HG03175 (cell line): ENCODE data around the gene SNW1.
"Not testable (repeated sequence)": the region's sequence is repeated elsewhere in the genome, so short reads cannot be mapped to it uniquely, and the experiment has no call there.

Experiments used
- ATAC-seq: cut with Tn5 transposase; IDR thresholded peaks from one replicate; pipeline ENCODE4 v1.9.1; 2021; ENCODE audit warnings: mild to moderate bottlenecking, moderate library complexity; ENCODE audit not compliant: unreplicated experiment

The SNW1 gene

GRCh38 chr14:77760381-77761204 lies at the start of gene SNW1:
SNW1 (minus strand) TSS chr14:77761156; CDS start chr14:77761127, 29 bp downstream.
- ATAC-seq: peak; percentile 87

DNA sequence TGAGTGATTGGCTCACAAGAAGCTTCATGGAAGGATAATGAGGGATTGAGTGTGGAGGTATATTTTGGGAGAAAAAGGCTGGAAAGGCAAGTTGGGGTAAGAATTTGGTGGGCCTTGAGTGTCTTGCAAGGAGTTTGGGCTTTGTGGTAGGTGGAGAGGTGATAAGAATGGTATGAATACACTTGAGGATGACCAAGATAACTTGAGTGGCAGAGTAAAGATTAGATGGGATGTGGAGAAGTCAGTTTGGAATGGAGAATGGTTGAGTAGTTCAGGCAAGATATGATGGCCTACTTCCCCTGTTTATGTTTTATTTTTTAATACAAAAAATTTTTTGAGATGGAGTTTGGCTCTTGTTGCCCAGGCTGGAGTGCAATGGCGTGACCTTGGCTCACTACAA lies 48.1 kb upstream of the SNW1 start:
- no peak for ATAC-seq

GRCh38 chr14:77808250-77808649 lies 47.3 kb upstream of the SNW1 start:
- ATAC-seq: no peak

- ATAC-seq: no peak
These were observed 44.8 kb upstream of the SNW1 start for GRCh38 chr14:77805706-77806105.

DNA sequence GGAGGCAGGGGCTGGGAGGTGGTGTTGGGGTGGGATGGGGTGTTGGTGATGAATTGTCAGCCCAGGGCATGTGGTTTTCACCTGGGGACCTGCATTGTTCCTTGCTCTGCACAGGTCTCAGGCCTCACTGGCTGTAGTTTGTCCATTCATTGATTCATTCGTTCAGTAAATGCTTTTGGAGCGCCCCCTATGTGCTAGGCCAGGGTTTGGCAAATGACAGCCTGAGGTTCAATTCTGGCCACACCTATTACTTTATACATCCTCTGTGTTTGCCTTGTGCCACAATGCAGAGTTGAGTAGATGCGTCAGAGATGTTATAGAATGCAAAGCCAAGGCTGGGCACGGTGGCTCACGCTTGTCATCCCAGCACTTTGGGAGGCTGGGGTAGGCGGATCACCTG lies 43.6 kb upstream of the SNW1 start:
- no peak for ATAC-seq

DNA sequence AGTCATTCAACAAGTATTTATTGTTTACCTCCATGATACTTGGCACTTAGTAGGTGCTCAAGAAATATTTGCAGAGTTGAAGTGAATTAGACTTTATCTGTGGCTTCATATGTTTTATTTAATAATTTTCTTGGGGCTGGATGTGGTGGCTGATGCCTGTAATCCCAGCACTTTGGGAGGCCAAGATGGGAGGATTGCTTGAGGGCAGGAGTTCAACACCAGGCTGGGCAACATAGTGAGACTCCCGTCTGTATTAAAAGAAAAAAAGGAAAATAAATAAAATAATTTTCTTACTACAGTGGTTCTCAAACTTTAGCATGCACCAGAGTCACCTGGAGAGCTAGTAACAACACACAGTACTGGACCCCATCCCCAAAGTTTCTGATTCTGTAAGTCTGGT lies 39.9 kb upstream of the SNW1 start:
- no peak for ATAC-seq

DNA sequence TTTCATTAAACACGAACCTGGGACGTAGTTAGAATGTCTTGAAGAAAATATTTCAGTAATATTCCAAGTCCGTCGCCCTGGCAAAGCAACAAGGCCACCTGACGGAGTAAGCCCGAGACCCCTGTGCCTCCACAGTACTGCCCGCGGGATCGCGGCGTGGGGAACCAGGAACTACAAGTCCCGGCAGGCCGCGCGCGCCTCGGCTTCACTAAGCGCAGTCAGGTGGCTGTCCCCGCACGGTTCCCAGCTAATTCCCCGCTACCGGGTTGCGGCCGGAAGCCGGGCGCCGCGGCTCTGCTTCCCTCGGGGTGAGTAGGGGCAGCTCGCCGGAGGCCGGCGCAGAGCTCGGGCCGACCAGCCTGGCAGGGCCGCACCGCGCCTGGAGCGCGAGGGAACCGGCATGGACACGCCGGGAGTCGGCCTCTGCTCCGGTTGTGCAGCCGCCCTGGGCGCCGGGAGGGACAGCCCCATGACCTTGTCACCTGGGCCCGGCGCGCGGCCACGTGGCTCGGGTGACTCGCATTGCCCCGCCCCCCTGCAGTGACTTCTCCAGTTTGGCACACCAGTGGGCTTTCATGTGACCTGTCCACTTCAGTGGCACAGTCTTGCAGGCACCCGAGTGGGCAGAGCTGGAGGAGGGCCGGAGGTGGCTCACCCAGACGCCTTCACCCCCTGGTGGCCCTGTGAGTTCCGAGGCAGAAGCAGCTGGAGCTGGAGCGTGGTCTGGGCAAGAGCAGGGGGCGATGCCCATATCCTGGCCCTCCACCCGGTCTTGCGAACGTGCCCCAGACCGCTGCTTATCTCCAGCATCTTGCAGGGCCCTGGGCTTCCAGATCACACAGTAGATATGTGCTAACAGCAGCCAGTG lies 39.1 kb upstream of the SNW1 start, which contains the start of gene ADCK1:
TSS of gene ADCK1 (plus strand) at position 247 of the 868 bp plus-strand sequence. CDS start 18,870 bp downstream, outside the sequence.
- peak; percentile 95 for ATAC-seq

DNA sequence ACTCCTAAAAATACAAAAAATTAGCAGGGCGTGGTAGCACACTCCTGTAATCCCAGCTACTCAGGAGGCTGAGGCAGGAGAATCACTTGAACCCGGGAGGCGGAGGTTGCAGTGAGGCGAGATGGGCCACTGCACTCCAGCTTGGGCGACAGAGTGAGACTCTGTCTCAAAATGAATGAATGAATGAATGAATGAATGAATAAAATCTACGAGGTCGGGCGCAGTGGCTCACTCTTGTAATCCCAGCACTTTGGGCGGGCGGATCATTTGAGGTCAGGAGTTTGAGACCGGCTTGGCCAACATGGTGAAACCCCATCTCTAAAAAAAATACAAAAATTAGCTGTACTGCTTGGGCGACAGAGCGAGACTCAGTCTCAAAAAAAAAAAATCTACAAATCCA lies 38.5 kb upstream of the SNW1 start:
- ATAC-seq: peak; percentile 1

DNA sequence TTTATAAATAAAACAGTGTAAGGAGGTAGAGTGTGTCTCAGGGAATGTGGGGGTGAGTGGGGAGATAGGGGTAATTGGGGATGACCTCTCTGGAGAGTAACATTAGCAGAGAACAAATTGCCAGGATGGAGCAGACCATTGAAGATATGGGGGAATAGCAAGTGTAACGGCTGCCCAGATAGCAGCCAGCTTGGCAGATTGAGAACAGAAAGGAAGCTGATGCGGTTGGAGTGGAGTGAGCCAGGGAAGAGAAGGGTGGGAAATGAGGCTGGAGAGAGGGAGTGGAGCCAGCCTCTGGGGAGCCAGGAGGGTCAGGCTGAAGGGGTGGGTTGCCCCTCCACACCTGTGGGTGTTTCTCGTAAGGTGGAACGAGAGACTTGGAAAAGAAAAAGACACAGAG lies 33.4 kb upstream of the SNW1 start:
- no peak for ATAC-seq

DNA sequence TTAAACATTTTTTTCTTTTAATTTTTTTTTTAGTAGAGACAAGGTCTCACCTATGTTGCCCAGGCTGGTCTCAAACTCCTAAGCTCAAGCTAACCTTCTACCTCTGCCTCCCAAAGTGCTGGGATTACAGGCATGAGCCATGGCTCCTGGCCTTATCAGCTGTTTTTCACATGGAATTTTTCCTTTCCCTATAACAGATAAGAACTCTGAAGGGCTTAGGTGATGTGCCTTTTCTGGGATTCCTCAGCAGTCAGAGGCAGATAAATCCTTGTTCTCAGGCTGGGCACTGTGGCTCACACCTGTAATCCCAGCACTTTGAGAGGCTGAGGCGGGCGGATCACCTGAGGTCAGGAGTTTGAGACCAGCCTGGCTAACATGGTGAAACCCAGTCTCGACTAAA lies 32.3 kb upstream of the SNW1 start:
- not testable (repeated sequence) for ATAC-seq

GRCh38 chr14:77791225-77791600 lies 30.3 kb upstream of the SNW1 start:
- ATAC-seq: no peak

GRCh38 chr14:77790566-77791224 lies 29.7 kb upstream of the SNW1 start:
- no peak for ATAC-seq

- ATAC-seq: no peak
These were observed 25.2 kb upstream of the SNW1 start for GRCh38 chr14:77786148-77786547.

- no peak for ATAC-seq
These were observed 21.2 kb upstream of the SNW1 start for GRCh38 chr14:77782202-77782601.

GRCh38 chr14:77773966-77774365 lies 13.0 kb upstream of the SNW1 start:
- not testable (repeated sequence) for ATAC-seq

- not testable (repeated sequence) for ATAC-seq
These were observed 7.6 kb upstream of the SNW1 start for GRCh38 chr14:77768442-77769069.

DNA sequence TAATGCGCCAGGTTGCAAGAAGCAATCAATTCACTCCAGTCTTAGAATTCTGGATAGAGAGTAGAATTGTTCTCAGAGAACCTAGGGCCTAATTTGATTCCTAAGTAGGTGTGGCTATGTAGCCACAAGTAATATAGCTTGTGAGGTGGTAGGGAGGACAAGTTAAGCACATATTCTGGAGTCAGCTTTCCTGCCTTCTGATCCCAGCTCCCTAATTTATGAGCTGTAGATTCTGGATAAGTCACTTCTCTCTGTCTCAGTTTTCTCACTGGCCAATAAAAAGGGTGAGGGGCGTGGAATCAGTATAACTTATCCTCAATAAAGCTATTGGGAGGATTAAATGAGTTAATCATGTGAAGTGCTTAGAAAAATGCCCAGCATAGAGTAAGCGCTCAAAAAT lies 3.0 kb upstream of the SNW1 start:
- no peak for ATAC-seq

- ATAC-seq: no peak
These were observed 2.4 kb upstream of the SNW1 start for GRCh38 chr14:77763316-77763715.

GRCh38 chr14:77761205-77761931 lies 412 bp upstream of the SNW1 start:
- peak; percentile 26 for ATAC-seq
